ENCODE data around the gene SMIM29. TPM values are rescaled to one million over a fixed set of nuclear protein-coding genes. Genes with fewer than 3 reads are reported as not detected.

The SMIM29 gene
- total and polyA plus RNA-seq, 2 donors (not counting 3 experiments of a cell fraction or from before 2014, with no cell fraction given): 37.6 to 75.2 TPM

- Histone ChIP-seq H3K4me3 (replicated peaks in 1 of 3; ENCODE audit: insufficient read depth in 1 of 3, low read depth in 1 of 3, low read length in 3 of 3) (peak overlapping the region in 2 of 3 experiments; percentile 97 to 98), H3K79me2 (ENCODE audit: control insufficient read depth, insufficient read depth, low read length) (peaks cover 56% of the 10 kb centered on the region), H3K27me3 (ENCODE audit: control insufficient read depth in 2 of 2, insufficient read depth in 2 of 2, low read length in 2 of 2) (no peaks in the 10 kb centered on the region), H3K27ac (ENCODE audit: insufficient read depth, low read depth, low read length) (peak overlapping the region; percentile 70), H3K9ac (replicated peaks; ENCODE audit: extremely low read depth, insufficient read depth, low read length) (peak overlapping the region; percentile 82), H3K9me3 (replicated peaks; ENCODE audit: control insufficient read depth, insufficient read depth, low read length) (no peaks in the 10 kb centered on the region), H3K4me1 (ENCODE audit: control insufficient read depth, extremely low read depth, insufficient read depth, low read length) (peaks cover 71% of the 10 kb centered on the region), H3K9me1 (replicated peaks; ENCODE audit: control insufficient read depth, extremely low read depth, insufficient read depth, low read length) (no peaks in the 10 kb centered on the region), H3K36me3 (ENCODE audit: control insufficient read depth in 2 of 2, extremely low read depth in 1 of 2, insufficient read depth in 2 of 2, low read length in 2 of 2) (peaks cover 9 to 12% of the 10 kb centered on the region in 2 experiments), H2AFZ (ENCODE audit: low read depth, low read length) (no peak overlapping the region), H3K4me2 (ENCODE audit: insufficient read depth, low read length) (peak overlapping the region; percentile 94), H4K20me1 (replicated peaks; ENCODE audit: control insufficient read depth, extremely low read depth, insufficient read depth, low read length) (no peaks in the 10 kb centered on the region)
- TF ChIP-seq CTCF (IDR thresholded peaks at IDR 0.05; ENCODE audit: extremely low read depth in 1 of 2, insufficient read depth in 1 of 2, low read depth in 1 of 2, low read length in 2 of 2) (no peak), POLR2A (IDR thresholded peaks at IDR 0.05; ENCODE audit: low read depth, low read length) (no peak), MAX (IDR thresholded peaks at IDR 0.05; ENCODE audit: insufficient read depth, insufficient read length) (no peak), EZH2 (IDR thresholded peaks at IDR 0.05; ENCODE audit: borderline replicate concordance, low read depth, low read length, severe bottlenecking) (no peak), POLR2AphosphoS5 (IDR thresholded peaks at IDR 0.05; ENCODE audit: insufficient read depth, low read depth, low read length) (no peak), MYC (IDR thresholded peaks at IDR 0.05; ENCODE audit: low read depth, low read length) (no peak), FOS (IDR thresholded peaks at IDR 0.05; ENCODE audit: borderline replicate concordance, insufficient read depth, low read length) (no peak), GATA2 (IDR thresholded peaks at IDR 0.05; ENCODE audit: insufficient read depth, insufficient read length, low read depth, low read length) (no peak), JUN (IDR thresholded peaks at IDR 0.05; ENCODE audit: borderline replicate concordance, insufficient read depth, insufficient read length, low read depth) (no peak)
- dilution Hi-C loops (cut with MboI; ENCODE audit: extremely low pct_ligation_motif_present, low sequenced_read_pairs) (no loop called here), intact Hi-C loops (cut with micrococcal nuclease) (loop anchor here (5.0 kb wide), 1 partner anchor 457 kb away; no protein-coding TSS in a partner anchor)
- FAIRE-seq: no peak
- no peak for DNase-seq (ENCODE audit: low read depth, low spot score)
- POLR2A ChIA-PET: no interaction called here
- BruUV-seq (replicated peaks): no TSS peak
- CTCF ChIA-PET: interaction anchor here (1.5 to 6.1 kb wide), 2 partner anchors 43 to 175 kb away, joined by 10 to 74 read pairs; no protein-coding TSS in a partner anchor
These were observed 9.3 kb downstream of the SMIM29 start for GRCh38 chr6:34239500-34239825.
